ENCODE data around the gene ELOA. TPM values are rescaled to one million over a fixed set of nuclear protein-coding genes. Genes with fewer than 3 reads are reported as not detected.

Gene ELOA
- total and polyA plus RNA-seq, 9 of the 15 experiments (the other 6 are each of a cell fraction or from before 2014, with no cell fraction given) = 31.9 to 98.6 (median 61.3) TPM

DNA sequence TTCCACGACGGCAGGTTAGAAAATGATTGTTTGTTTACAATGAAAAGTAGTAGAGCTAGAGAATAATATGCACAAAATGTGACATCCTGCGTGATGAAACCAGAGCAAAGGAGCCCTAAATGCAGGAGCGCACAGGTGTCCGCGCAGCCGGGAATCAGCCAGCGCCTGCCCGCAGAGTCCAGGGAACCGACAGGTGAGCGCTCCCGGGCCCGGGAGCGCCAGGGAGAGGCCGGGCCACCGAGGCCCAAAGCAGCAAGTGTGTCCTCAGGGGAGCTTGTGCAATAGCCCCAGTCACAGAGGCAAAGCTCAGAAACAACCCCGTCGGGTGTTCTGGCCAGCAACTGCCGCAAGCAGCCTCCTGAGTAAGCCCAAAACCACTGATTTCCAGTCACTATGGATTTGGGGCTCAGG, 58.1 kb downstream of the ELOA start (continued):
- no peak for TF ChIP-seq ZNF239 (CRISPR knock-in tag; IDR thresholded peaks at IDR 0.05)
- TF ChIP-seq ZNF140 (CRISPR knock-in tag; IDR thresholded peaks at IDR 0.05) = no peak
- no peak for TF ChIP-seq ZNF174 (CRISPR knock-in tag; IDR thresholded peaks at IDR 0.05)
- no peak for TF ChIP-seq ZNF778 (CRISPR knock-in tag; IDR thresholded peaks at IDR 0.05)
- TF ChIP-seq PTTG1 (tag; IDR thresholded peaks at IDR 0.05; ENCODE audit: low read depth) = no peak
- TF ChIP-seq ELF4 (CRISPR knock-in tag; IDR thresholded peaks at IDR 0.05) = no peak
- TF ChIP-seq, protein P1, sequence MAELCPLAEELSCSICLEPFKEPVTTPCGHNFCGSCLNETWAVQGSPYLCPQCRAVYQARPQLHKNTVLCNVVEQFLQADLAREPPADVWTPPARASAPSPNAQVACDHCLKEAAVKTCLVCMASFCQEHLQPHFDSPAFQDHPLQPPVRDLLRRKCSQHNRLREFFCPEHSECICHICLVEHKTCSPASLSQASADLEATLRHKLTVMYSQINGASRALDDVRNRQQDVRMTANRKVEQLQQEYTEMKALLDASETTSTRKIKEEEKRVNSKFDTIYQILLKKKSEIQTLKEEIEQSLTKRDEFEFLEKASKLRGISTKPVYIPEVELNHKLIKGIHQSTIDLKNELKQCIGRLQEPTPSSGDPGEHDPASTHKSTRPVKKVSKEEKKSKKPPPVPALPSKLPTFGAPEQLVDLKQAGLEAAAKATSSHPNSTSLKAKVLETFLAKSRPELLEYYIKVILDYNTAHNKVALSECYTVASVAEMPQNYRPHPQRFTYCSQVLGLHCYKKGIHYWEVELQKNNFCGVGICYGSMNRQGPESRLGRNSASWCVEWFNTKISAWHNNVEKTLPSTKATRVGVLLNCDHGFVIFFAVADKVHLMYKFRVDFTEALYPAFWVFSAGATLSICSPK (IDR thresholded peaks at IDR 0.05; ENCODE audit: borderline replicate concordance) = no peak
- TF ChIP-seq SIN3B (IDR thresholded peaks at IDR 0.05; ENCODE audit: low read depth) = no peak
- TF ChIP-seq POLR2H (tag; IDR thresholded peaks at IDR 0.05; ENCODE audit: low read depth) = 0 out of 2 replicates have a peak, but pooled peaks have one; percentile 37
- no peak for TF ChIP-seq RBM22 (IDR thresholded peaks at IDR 0.05; ENCODE audit: low read depth, low read length, poor library complexity, severe bottlenecking)
- TF ChIP-seq CEBPG (CRISPR knock-in tag; IDR thresholded peaks at IDR 0.05) = peak; percentile 55; the same call in 1 of the 2 replicates
- peak in 1 of 2 experiments; percentile 68; a peak in 3 of 4 replicates for TF ChIP-seq CEBPG (tag; conservative IDR thresholded peaks at IDR 0.05 in 1 of 2, IDR thresholded peaks at IDR 0.05 in 1 of 2)
- no peak for TF ChIP-seq SAFB2 (IDR thresholded peaks at IDR 0.05; ENCODE audit: borderline replicate concordance, low read depth, low read length, severe bottlenecking)
- no peak for TF ChIP-seq FOXM1 (IDR thresholded peaks at IDR 0.05; ENCODE audit: low read depth)
- TF ChIP-seq FOXM1 (CRISPR knock-in tag; IDR thresholded peaks at IDR 0.05; ENCODE audit: low read depth) = no peak
- TF ChIP-seq MTA3 (IDR thresholded peaks at IDR 0.05; ENCODE audit: borderline replicate concordance) = no peak
- TF ChIP-seq, protein P2, sequence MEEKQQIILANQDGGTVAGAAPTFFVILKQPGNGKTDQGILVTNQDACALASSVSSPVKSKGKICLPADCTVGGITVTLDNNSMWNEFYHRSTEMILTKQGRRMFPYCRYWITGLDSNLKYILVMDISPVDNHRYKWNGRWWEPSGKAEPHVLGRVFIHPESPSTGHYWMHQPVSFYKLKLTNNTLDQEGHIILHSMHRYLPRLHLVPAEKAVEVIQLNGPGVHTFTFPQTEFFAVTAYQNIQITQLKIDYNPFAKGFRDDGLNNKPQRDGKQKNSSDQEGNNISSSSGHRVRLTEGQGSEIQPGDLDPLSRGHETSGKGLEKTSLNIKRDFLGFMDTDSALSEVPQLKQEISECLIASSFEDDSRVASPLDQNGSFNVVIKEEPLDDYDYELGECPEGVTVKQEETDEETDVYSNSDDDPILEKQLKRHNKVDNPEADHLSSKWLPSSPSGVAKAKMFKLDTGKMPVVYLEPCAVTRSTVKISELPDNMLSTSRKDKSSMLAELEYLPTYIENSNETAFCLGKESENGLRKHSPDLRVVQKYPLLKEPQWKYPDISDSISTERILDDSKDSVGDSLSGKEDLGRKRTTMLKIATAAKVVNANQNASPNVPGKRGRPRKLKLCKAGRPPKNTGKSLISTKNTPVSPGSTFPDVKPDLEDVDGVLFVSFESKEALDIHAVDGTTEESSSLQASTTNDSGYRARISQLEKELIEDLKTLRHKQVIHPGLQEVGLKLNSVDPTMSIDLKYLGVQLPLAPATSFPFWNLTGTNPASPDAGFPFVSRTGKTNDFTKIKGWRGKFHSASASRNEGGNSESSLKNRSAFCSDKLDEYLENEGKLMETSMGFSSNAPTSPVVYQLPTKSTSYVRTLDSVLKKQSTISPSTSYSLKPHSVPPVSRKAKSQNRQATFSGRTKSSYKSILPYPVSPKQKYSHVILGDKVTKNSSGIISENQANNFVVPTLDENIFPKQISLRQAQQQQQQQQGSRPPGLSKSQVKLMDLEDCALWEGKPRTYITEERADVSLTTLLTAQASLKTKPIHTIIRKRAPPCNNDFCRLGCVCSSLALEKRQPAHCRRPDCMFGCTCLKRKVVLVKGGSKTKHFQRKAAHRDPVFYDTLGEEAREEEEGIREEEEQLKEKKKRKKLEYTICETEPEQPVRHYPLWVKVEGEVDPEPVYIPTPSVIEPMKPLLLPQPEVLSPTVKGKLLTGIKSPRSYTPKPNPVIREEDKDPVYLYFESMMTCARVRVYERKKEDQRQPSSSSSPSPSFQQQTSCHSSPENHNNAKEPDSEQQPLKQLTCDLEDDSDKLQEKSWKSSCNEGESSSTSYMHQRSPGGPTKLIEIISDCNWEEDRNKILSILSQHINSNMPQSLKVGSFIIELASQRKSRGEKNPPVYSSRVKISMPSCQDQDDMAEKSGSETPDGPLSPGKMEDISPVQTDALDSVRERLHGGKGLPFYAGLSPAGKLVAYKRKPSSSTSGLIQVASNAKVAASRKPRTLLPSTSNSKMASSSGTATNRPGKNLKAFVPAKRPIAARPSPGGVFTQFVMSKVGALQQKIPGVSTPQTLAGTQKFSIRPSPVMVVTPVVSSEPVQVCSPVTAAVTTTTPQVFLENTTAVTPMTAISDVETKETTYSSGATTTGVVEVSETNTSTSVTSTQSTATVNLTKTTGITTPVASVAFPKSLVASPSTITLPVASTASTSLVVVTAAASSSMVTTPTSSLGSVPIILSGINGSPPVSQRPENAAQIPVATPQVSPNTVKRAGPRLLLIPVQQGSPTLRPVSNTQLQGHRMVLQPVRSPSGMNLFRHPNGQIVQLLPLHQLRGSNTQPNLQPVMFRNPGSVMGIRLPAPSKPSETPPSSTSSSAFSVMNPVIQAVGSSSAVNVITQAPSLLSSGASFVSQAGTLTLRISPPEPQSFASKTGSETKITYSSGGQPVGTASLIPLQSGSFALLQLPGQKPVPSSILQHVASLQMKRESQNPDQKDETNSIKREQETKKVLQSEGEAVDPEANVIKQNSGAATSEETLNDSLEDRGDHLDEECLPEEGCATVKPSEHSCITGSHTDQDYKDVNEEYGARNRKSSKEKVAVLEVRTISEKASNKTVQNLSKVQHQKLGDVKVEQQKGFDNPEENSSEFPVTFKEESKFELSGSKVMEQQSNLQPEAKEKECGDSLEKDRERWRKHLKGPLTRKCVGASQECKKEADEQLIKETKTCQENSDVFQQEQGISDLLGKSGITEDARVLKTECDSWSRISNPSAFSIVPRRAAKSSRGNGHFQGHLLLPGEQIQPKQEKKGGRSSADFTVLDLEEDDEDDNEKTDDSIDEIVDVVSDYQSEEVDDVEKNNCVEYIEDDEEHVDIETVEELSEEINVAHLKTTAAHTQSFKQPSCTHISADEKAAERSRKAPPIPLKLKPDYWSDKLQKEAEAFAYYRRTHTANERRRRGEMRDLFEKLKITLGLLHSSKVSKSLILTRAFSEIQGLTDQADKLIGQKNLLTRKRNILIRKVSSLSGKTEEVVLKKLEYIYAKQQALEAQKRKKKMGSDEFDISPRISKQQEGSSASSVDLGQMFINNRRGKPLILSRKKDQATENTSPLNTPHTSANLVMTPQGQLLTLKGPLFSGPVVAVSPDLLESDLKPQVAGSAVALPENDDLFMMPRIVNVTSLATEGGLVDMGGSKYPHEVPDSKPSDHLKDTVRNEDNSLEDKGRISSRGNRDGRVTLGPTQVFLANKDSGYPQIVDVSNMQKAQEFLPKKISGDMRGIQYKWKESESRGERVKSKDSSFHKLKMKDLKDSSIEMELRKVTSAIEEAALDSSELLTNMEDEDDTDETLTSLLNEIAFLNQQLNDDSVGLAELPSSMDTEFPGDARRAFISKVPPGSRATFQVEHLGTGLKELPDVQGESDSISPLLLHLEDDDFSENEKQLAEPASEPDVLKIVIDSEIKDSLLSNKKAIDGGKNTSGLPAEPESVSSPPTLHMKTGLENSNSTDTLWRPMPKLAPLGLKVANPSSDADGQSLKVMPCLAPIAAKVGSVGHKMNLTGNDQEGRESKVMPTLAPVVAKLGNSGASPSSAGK (IDR thresholded peaks at IDR 0.05) = peak; percentile 56

All from K562 (cell line).